ENCODE results near the gene PC. TPM values are rescaled to one million over a fixed set of nuclear protein-coding genes. Genes with fewer than 3 reads are reported as not detected.

The PC gene
- polyA plus RNA-seq, 1 of the 3 experiments (the other 2 are of a cell fraction), result 9.7 TPM

DNA sequence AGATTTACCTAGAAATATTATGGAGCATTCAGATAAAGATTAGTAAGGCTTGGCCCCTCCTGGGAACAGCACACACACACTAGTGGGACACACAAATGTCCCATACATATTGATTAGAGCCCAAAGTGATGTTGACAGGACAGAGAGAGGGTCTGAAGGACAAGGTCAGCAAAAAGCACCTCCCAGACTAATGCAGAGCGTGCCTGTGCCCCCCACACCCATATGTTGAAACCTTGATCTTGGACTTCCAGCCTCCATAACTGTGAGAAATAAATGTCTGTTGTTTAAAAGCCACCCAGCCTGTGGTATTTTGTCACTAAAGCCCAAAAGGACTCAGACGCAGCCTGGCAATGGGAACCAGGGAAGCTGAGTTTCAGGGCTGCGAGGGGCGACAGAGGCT is 73.7 kb downstream of the PC start:
- Histone ChIP-seq H3K9me3 (no peaks in the 10 kb centered on the region), H3K27ac (ENCODE audit: low read depth in 2 of 2, low read length in 1 of 2) (no peak overlapping the region), H3K9me2 (no peaks in the 10 kb centered on the region), H3K4me2 (no peak overlapping the region), H4K20me1 (ENCODE audit: insufficient read depth) (no peaks in the 10 kb centered on the region), H3K9ac (no peak overlapping the region), H3K79me2 (ENCODE audit: insufficient read depth) (no peaks in the 10 kb centered on the region), H3F3A (replicated peaks; ENCODE audit: insufficient read depth) (no peaks in the 10 kb centered on the region), H3K4me1 (ENCODE audit: control insufficient read depth in 1 of 2, insufficient read depth in 2 of 2, low read depth in 1 of 2, low read length in 1 of 2) (peaks cover 4 to 48% of the 10 kb centered on the region in 2 experiments; a peak in 2 of 4 replicates), H2AFZ (ENCODE audit: low read depth) (no peak overlapping the region), H3K4me3 (ENCODE audit: low read depth in 2 of 2, low read length in 1 of 2) (no peak overlapping the region), H3K36me3 (replicated peaks in 1 of 2; ENCODE audit: control insufficient read depth in 1 of 2, insufficient read depth in 2 of 2, low read length in 1 of 2) (no peaks in the 10 kb centered on the region), H3K27me3 (ENCODE audit: insufficient read depth) (no peaks in the 10 kb centered on the region)
- WGBS (ENCODE audit: low lambda C conversion rate), result 96% methylated on average over 4 of the region's 4 CpGs
- CTCF ChIA-PET, result interaction anchor here (1.1 to 4.6 kb wide), 9 partner anchors 10 to 91 kb away, joined by 3 to 44 read pairs (median 12); partner anchors contain the start of gene C11orf86
- no peak for TF ChIP-seq SIN3A (IDR thresholded peaks at IDR 0.05; ENCODE audit: borderline replicate concordance, low read depth, low read length)
- no peak for TF ChIP-seq POLR2AphosphoS5 (IDR thresholded peaks at IDR 0.05; ENCODE audit: low read depth, low read length)
- no peak for TF ChIP-seq CTCF (IDR thresholded peaks at IDR 0.05)
- POLR2A ChIA-PET, result no interaction called here
- no peak for DNase-seq

- peak overlapping the region; percentile 13 to 48 for H3K27ac ChIP-seq (ENCODE audit: low read depth in 2 of 2, low read length in 1 of 2)
- peak; percentile 72 for TF ChIP-seq RAD21 (IDR thresholded peaks at IDR 0.05; ENCODE audit: low read length)
- no peak for TF ChIP-seq EZH2phosphoT487 (IDR thresholded peaks at IDR 0.05; ENCODE audit: borderline replicate concordance, low read depth)
- no peak for TF ChIP-seq FOXJ3 (CRISPR knock-in tag; IDR thresholded peaks at IDR 0.05)
- no peak for TF ChIP-seq PBX3 (IDR thresholded peaks at IDR 0.05)
- TF ChIP-seq MXI1 (IDR thresholded peaks at IDR 0.05; ENCODE audit: low read depth, low read length), result peak; percentile 53; the same call in 1 of the 2 replicates
- no peak for TF ChIP-seq EP300 (IDR thresholded peaks at IDR 0.05; ENCODE audit: borderline replicate concordance in 1 of 2, low read depth in 1 of 2, low read length in 1 of 2)
- TF ChIP-seq SMC3 (IDR thresholded peaks at IDR 0.05; ENCODE audit: low read depth, low read length), result peak; percentile 63
- TF ChIP-seq RCOR1 (IDR thresholded peaks at IDR 0.05; ENCODE audit: low read length), result 0 out of 2 replicates have a peak, but pooled peaks have one; percentile 33
- TF ChIP-seq NFIC (IDR thresholded peaks at IDR 0.05; ENCODE audit: borderline replicate concordance), result no peak
- TF ChIP-seq ZBTB33 (IDR thresholded peaks at IDR 0.05; ENCODE audit: borderline replicate concordance, low read depth), result no peak
- no peak for TF ChIP-seq TAF1 (IDR thresholded peaks at IDR 0.05; ENCODE audit: borderline replicate concordance, low read depth, low read length)
- peak; percentile 17 for TF ChIP-seq CHD2 (IDR thresholded peaks at IDR 0.05; ENCODE audit: low read length, partially characterized antibody)
- TF ChIP-seq CTCF (IDR thresholded peaks at IDR 0.05), result peak; percentile 72
- TF ChIP-seq NRF1 (IDR thresholded peaks at IDR 0.05; ENCODE audit: low read depth, low read length), result 0 out of 2 replicates have a peak, but pooled peaks have one; percentile 1
- H3K79me2 ChIP-seq (ENCODE audit: insufficient read depth), result no peaks in the 10 kb centered on the region
- ChIA-PET POLR2A (interaction anchor here (0.8 kb wide), 2 partner anchors 40 to 45 kb away, joined by 4 read pairs; partner anchors contain the start of gene RCE1), CTCF (interaction anchor here (0.6 to 4.6 kb wide), 31 partner anchors 8 to 315 kb away, joined by 3 to 44 read pairs (median 4); partner anchors contain the start of genes C11orf86, CTSF, RCE1 and SYT12)
- no peak overlapping the region for H3K4me2 ChIP-seq
- DNase-seq, result peak; percentile 85
- H3K9me3 ChIP-seq, result no peaks in the 10 kb centered on the region
- no peaks in the 10 kb centered on the region for H4K20me1 ChIP-seq (ENCODE audit: insufficient read depth)
- no peaks in the 10 kb centered on the region for H3K27me3 ChIP-seq (ENCODE audit: insufficient read depth)
- H3K9me2 ChIP-seq, result no peaks in the 10 kb centered on the region
- H3K4me1 ChIP-seq (ENCODE audit: control insufficient read depth in 1 of 2, insufficient read depth in 2 of 2, low read depth in 1 of 2, low read length in 1 of 2), result peaks cover 4 to 60% of the 10 kb centered on the region in 2 experiments; a peak in 2 of 4 replicates
- WGBS (ENCODE audit: low lambda C conversion rate), result 60% methylated on average over 19 of the region's 29 CpGs
- H3K4me3 ChIP-seq (ENCODE audit: low read depth in 2 of 2, low read length in 1 of 2), result no peak overlapping the region
- H3K9ac ChIP-seq, result no peak overlapping the region
- H3F3A ChIP-seq (replicated peaks; ENCODE audit: insufficient read depth), result no peaks in the 10 kb centered on the region
- no peaks in the 10 kb centered on the region for H3K36me3 ChIP-seq (replicated peaks in 1 of 2; ENCODE audit: control insufficient read depth in 1 of 2, insufficient read depth in 2 of 2, low read length in 1 of 2)
- H2AFZ ChIP-seq (ENCODE audit: low read depth), result peak overlapping the region; percentile 7; the same call in 1 of the 2 replicates
These were observed 74.9 kb downstream of the PC start for GRCh38 chr11:66883016-66883965.

Measured in SK-N-SH (cell line).